HepG2 (cell line): ENCODE data around the gene MNT. TPM values are rescaled to one million over a fixed set of nuclear protein-coding genes. Genes with fewer than 3 reads are reported as not detected.

Source experiments
- ATAC-seq: fragments of 200-7000 bp; cut with Tn5 transposase; 3 replicates; pipeline ENCODE4 v1.9.1; 2020; ENCODE audit warnings: mild to moderate bottlenecking, moderate library complexity
- BruUV-seq: library from RNA; stranded (reverse); fragments of 400-500 nt; replicated peaks from 2 replicates; lab custom pipeline; 2021; lab: Mats Ljungman, UMichigan
- CTCF ChIA-PET: fragments of 300-600 bp; formaldehyde crosslinking; extraction: SDS; loops from one replicate; lab custom pipeline; 2021; ENCODE audit warnings: low total read pairs, inconsistent platforms, low intra/inter-chr PET ratio; lab: Yijun Ruan, JAX
- POLR2A ChIA-PET: fragments of 350-600 bp; sonication (Branson Sonifier 250); formaldehyde crosslinking; loops from one replicate; lab custom pipeline; 2020; ENCODE audit warnings: antibody characterized with exemption, inconsistent platforms; lab: Yijun Ruan, JAX
- DNase-seq: peaks from one replicate; pipeline ENCODE4 v3.0.0-alpha.2; 2015; ENCODE audit warnings: low spot score
- FAIRE-seq: peaks from 3 replicates; lab custom pipeline; 2011; peaks lifted over from hg19 to GRCh38; lab: Jason Lieb, UNC
- H2AFZ ChIP-seq: one replicate; pipeline ENCODE4 v1.6.1; 2011; ENCODE audit warnings: low read length, inconsistent platforms
- H3K27ac ChIP-seq: fragments of 300-600 bp; 3 replicates; pipeline ENCODE4 v1.8.0; 2011; ENCODE audit warnings: mixed run types, mild to moderate bottlenecking, mixed read lengths, low read length, inconsistent platforms; ENCODE audit not compliant: insufficient read depth; ENCODE audit errors: extremely low read length
- H3K27me3 ChIP-seq, 2 experiments: fragments of 200-600 bp in 1 of 2; 2 replicates in 1 of 2; 3 replicates in 1 of 2; pipeline versions ENCODE4 v1.6.0 to v1.8.0; 2011; ENCODE audit warnings: low read length in 2 of 2, mild to moderate bottlenecking in 2 of 2, moderate library complexity in 2 of 2, inconsistent platforms in 1 of 2; ENCODE audit not compliant: insufficient read depth in 2 of 2, control insufficient read depth in 1 of 2
- H3K36me3 ChIP-seq, 2 experiments: fragments of 200-600 bp in 1 of 2; replicated peaks in 1 of 2; 2 replicates in 1 of 2; 3 replicates in 1 of 2; pipeline versions ENCODE4 v1.5.1 to v1.8.0; 2011; ENCODE audit warnings: low read length in 2 of 2, inconsistent platforms in 1 of 2; ENCODE audit not compliant: insufficient read depth in 2 of 2, control insufficient read depth in 1 of 2
- H3K4me1 ChIP-seq: 2 replicates; pipeline ENCODE4 v1.5.1; 2012; ENCODE audit warnings: low read length, inconsistent platforms; ENCODE audit not compliant: insufficient read depth
- H3K4me2 ChIP-seq: 2 replicates; pipeline ENCODE4 v1.6.0; 2011; ENCODE audit warnings: low read depth, low read length, inconsistent platforms
- H3K4me3 ChIP-seq, 3 experiments: fragments of 200-600 bp in 1 of 3; sonication (generic), shearing (Covaris generic) in 1 of 3; replicated peaks in 1 of 3; 2 replicates each; pipeline ENCODE4 v1.5.1; 2011 to 2016; ENCODE audit warnings: low read length in 3 of 3, inconsistent platforms in 2 of 3, low read depth in 2 of 3, mild to moderate bottlenecking in 2 of 3, control low read depth in 1 of 3, mixed read lengths in 1 of 3; ENCODE audit not compliant: insufficient read depth in 1 of 3
- H3K79me2 ChIP-seq: one replicate; pipeline ENCODE4 v1.6.1; 2011; ENCODE audit warnings: low read length, inconsistent platforms; ENCODE audit not compliant: insufficient read depth
- H3K9ac ChIP-seq: 2 replicates; pipeline ENCODE4 v1.6.0; 2011; ENCODE audit warnings: mild to moderate bottlenecking, low read depth, low read length, inconsistent platforms; ENCODE audit not compliant: insufficient read depth
- H3K9me3 ChIP-seq: 2 replicates; pipeline ENCODE4 v1.5.1; 2012; ENCODE audit warnings: mild to moderate bottlenecking, low read length
- H4K20me1 ChIP-seq: 2 replicates; pipeline ENCODE4 v1.6.0; 2011; ENCODE audit warnings: inconsistent platforms, mild to moderate bottlenecking, low read length, moderate library complexity; ENCODE audit not compliant: insufficient read depth
- ARHGAP35 ChIP-seq: sonication (generic); formaldehyde crosslinking; IDR thresholded peaks from 2 replicates; pipeline ENCODE4 v1.9.0; 2022; ENCODE audit warnings: mild to moderate bottlenecking, inconsistent platforms, moderate library complexity, missing genetic modification reagents, borderline replicate concordance
- CCDC6 ChIP-seq: sonication (generic); formaldehyde crosslinking; IDR thresholded peaks from 2 replicates; pipeline ENCODE4 v1.8.1; 2022; ENCODE audit warnings: mild to moderate bottlenecking, missing genetic modification reagents, moderate library complexity
- DDIT3 ChIP-seq: sonication (generic); formaldehyde crosslinking; IDR thresholded peaks from 2 replicates; pipeline ENCODE4 v1.4.0; 2020; ENCODE audit warnings: mild to moderate bottlenecking, missing genetic modification reagents
- HNF4A ChIP-seq: sonication (generic); formaldehyde crosslinking; IDR thresholded peaks from 2 replicates; pipeline ENCODE4 v1.4.0; 2020; ENCODE audit warnings: missing genetic modification reagents
- HOMEZ ChIP-seq: IDR thresholded peaks from 2 replicates; pipeline ENCODE4 v1.6.1; 2016; ENCODE audit warnings: low read depth
- MBNL3 ChIP-seq: fragments of 250-450 bp; sonication (Bioruptor Pico); conservative IDR thresholded peaks from 2 replicates; pipeline ENCODE4 v1.8.0; 2022; ENCODE audit warnings: mild to moderate bottlenecking, inconsistent platforms
- NRL ChIP-seq: sonication (generic); formaldehyde crosslinking; IDR thresholded peaks from 2 replicates; pipeline ENCODE4 v1.5.0; 2020; ENCODE audit warnings: missing genetic modification reagents, mild to moderate bottlenecking, moderate library complexity, borderline replicate concordance
- PAF1 ChIP-seq: IDR thresholded peaks from 2 replicates; pipeline ENCODE4 v1.6.1; 2016; ENCODE audit warnings: missing genetic modification reagents, missing compliant biosample characterization
- PPARG ChIP-seq: conservative IDR thresholded peaks from 2 replicates; pipeline ENCODE4 v1.6.1; 2016; ENCODE audit warnings: missing biosample characterization, missing genetic modification reagents
- SOX5 ChIP-seq: IDR thresholded peaks from 2 replicates; pipeline ENCODE4 v1.6.1; 2016; ENCODE audit warnings: borderline replicate concordance
- STAG1 ChIP-seq: sonication (generic); formaldehyde crosslinking; IDR thresholded peaks from 2 replicates; pipeline ENCODE4 v1.4.0; 2020; ENCODE audit warnings: missing genetic modification reagents
- TBL1XR1 ChIP-seq: fragments of 150-350 bp; IDR thresholded peaks from 2 replicates; pipeline ENCODE4 v1.6.1; 2014; ENCODE audit warnings: borderline replicate concordance, low read length; ENCODE audit not compliant: partially characterized antibody
- ZFP91 ChIP-seq: sonication (generic); formaldehyde crosslinking; IDR thresholded peaks from 2 replicates; pipeline ENCODE4 v1.9.0; 2022; ENCODE audit warnings: missing genetic modification reagents, mild to moderate bottlenecking, borderline replicate concordance
- ZMAT3 ChIP-seq: sonication (generic); formaldehyde crosslinking; conservative IDR thresholded peaks from 2 replicates; pipeline ENCODE4 v1.7.0; 2021; ENCODE audit warnings: missing genetic modification reagents
- ZMAT5 ChIP-seq: sonication (generic); formaldehyde crosslinking; IDR thresholded peaks from 2 replicates; pipeline ENCODE4 v1.5.0; 2020; ENCODE audit warnings: mild to moderate bottlenecking, low read depth, missing genetic modification reagents, borderline replicate concordance
- ZNF3 ChIP-seq: IDR thresholded peaks from 2 replicates; pipeline ENCODE4 v1.7.0; 2017; ENCODE audit warnings: inconsistent platforms
- ZNF549 ChIP-seq: sonication (generic); formaldehyde crosslinking; IDR thresholded peaks from 2 replicates; pipeline ENCODE4 v1.5.0; 2020; ENCODE audit warnings: missing genetic modification reagents
- ZNF670 ChIP-seq: sonication (generic); formaldehyde crosslinking; IDR thresholded peaks from 2 replicates; pipeline ENCODE4 v1.8.0; 2022; ENCODE audit warnings: mild to moderate bottlenecking, missing genetic modification reagents, borderline replicate concordance
- WGBS: methylation state at CpG from one replicate; pipeline ENCODE4 v1.1.6; 2017; ENCODE audit warnings: low lambda C conversion rate; 5-methylcytosine and 5-hydroxymethylcytosine counted together
- in situ Hi-C: cut with HindIII; loops from 2 replicates; pipeline ENCODE4 v1.10.0; 2017; ENCODE audit warnings: low pct_unique_long_range_greater_than_20kb; ENCODE audit not compliant: extremely low pct_ligation_motif_present
- intact Hi-C: fragments of 100-400 bp; cut with micrococcal nuclease; formaldehyde crosslinking; loops from one replicate; pipeline ENCODE4 v1.10.0; 2022; ENCODE audit not compliant: unreplicated experiment
- polyA plus RNA-seq, 8 experiments: library from polyadenylated mRNA; depleted of rRNA in 3 of 8; stranded (reverse) in 7 of 8; unstranded in 1 of 8; fragments of >200 nt; fragmentation: Illumina TruSeq in 4 of 8; extraction: Trizol in 4 of 8; gene quantifications; 2 replicates each; pipeline versions ENCODE4 v1.2.1 to v1.2.3, GENCODE V29; 2011 to 2016; ENCODE audit warnings: low read depth in 4 of 8, missing spikeins in 1 of 8, mixed read lengths in 1 of 8; ENCODE audit not compliant: insufficient read depth in 1 of 8
- total RNA-seq, 5 experiments: library from RNA; depleted of rRNA; stranded (reverse); fragments of >200 nt; fragmentation: Illumina TruSeq; extraction: Trizol; gene quantifications; 2 replicates each; pipeline ENCODE4 v1.2.3, GENCODE V29; 2016; ENCODE audit warnings: low read depth in 1 of 5

MNT gene
- total and polyA plus RNA-seq, 2 of the 13 experiments (the other 11 are each of a cell fraction or from before 2014, with no cell fraction given), result 2.1 to 3.5 TPM

- BruUV-seq, result no TSS peak
- peaks cover 16% of the 10 kb centered on the region for H3K4me1 ChIP-seq
- no peak overlapping the region for H3K4me2 ChIP-seq
- 0 out of 5 replicates have a peak, but pooled peaks cover 0 to 2% of the 10 kb centered on the region in 2 experiments for H3K36me3 ChIP-seq
- no peak overlapping the region for H3K27ac ChIP-seq
- no peak for ATAC-seq
- H3K9ac ChIP-seq, result no peak overlapping the region
- DNase-seq, result no peak
- H3K79me2 ChIP-seq, result no peaks in the 10 kb centered on the region
- H2AFZ ChIP-seq, result no peak overlapping the region
- no peaks in the 10 kb centered on the region for H3K9me3 ChIP-seq
- POLR2A ChIA-PET, result no interaction called here
- no peaks in the 10 kb centered on the region for H4K20me1 ChIP-seq
- CTCF ChIA-PET, result no interaction called here
- in situ Hi-C loops, result no loop called here
- WGBS, result 97% methylated on average over 3 of the region's 6 CpGs
- H3K27me3 ChIP-seq, result no peaks in the 10 kb centered on the region
- H3K4me3 ChIP-seq, result no peak overlapping the region
- intact Hi-C loops, result no loop called here
- no peak for FAIRE-seq
- TF ChIP-seq TBL1XR1, result no peak
- TF ChIP-seq HNF4A, result no peak
- TF ChIP-seq DDIT3, result no peak
- no peak for TF ChIP-seq CCDC6 (CRISPR knock-in tag)
- TF ChIP-seq ZMAT3 (CRISPR knock-in tag), result no peak
- TF ChIP-seq ZNF549, result no peak
- TF ChIP-seq PPARG, result no peak
- no peak for TF ChIP-seq NRL
- no peak for TF ChIP-seq ZFP91 (CRISPR knock-in tag)
- TF ChIP-seq SOX5 (CRISPR knock-in tag), result no peak
- no peak for TF ChIP-seq MBNL3
- TF ChIP-seq ZMAT5 (CRISPR knock-in tag), result no peak
- no peak for TF ChIP-seq ZNF3 (CRISPR knock-in tag)
- no peak for TF ChIP-seq STAG1
- no peak for TF ChIP-seq HOMEZ (CRISPR knock-in tag)
- TF ChIP-seq ZNF670 (CRISPR knock-in tag), result no peak
- TF ChIP-seq ARHGAP35 (CRISPR knock-in tag), result no peak
- no peak for TF ChIP-seq PAF1 (CRISPR knock-in tag)
These were observed 49.6 kb downstream of the MNT start for GRCh38 chr17:2351269-2351668.
